Right lobe of liver (tissue), 6 donors: Measurements from ENCODE around the gene C4A. TPM values are rescaled to one million over a fixed set of nuclear protein-coding genes. Genes with fewer than 3 reads are reported as not detected.
A peak's percentile ranks its signal among the peaks of the same experiment; 100 is the strongest.

ENCODE experiments used
- ATAC-seq, 4 donors: fragments of 200-7000 bp; cut with Tn5 transposase; one replicate each; pipeline ENCODE4 v1.9.1; 2020; ENCODE audit warnings: mild to moderate bottlenecking in 4 of 4, moderate library complexity in 4 of 4
- DNase-seq, 3 donors: peaks; one replicate each; pipeline ENCODE4 v3.0.0-alpha.2; 2020
- H3K27ac ChIP-seq, 3 donors: fragments of 200-600 bp; one replicate each; pipeline ENCODE4 v1.8.0; 2022
- H3K27me3 ChIP-seq, 2 donors: fragments of 200-600 bp; one replicate each; pipeline ENCODE4 v1.8.0; 2022
- H3K36me3 ChIP-seq, 4 donors: fragments of 200-600 bp; sonication (generic) in 1 of 4; one replicate each; pipeline versions ENCODE4 v1.5.1 to v1.8.0; 2017 to 2022; ENCODE audit warnings: control low read depth in 1 of 4
- H3K4me1 ChIP-seq, 4 donors: fragments of 200-600 bp; sonication (generic) in 1 of 4; one replicate each; pipeline versions ENCODE4 v1.5.1 to v1.8.0; 2017 to 2022; ENCODE audit warnings: control low read depth in 1 of 4
- H3K4me3 ChIP-seq, 3 donors: fragments of 200-600 bp; one replicate each; pipeline ENCODE4 v1.8.0; 2022
- H3K9me3 ChIP-seq, 4 donors: fragments of 200-600 bp; sonication (generic) in 1 of 4; one replicate each; pipeline versions ENCODE4 v1.5.1 to v1.8.0; 2017 to 2022; ENCODE audit warnings: control low read depth in 1 of 4
- POLR2A ChIP-seq: fragments of 450-650 bp; IDR thresholded peaks from one replicate; pipeline ENCODE4 v1.6.1; 2017; ENCODE audit warnings: antibody characterized with exemption, mild to moderate bottlenecking
- whole genome bisulfite sequencing: methylation state at CpG from one replicate; pipeline ENCODE4 v1.1.6; 2018; ENCODE audit warnings: low coverage, low lambda C conversion rate; ENCODE audit not compliant: insufficient coverage; ENCODE audit errors: missing lambda C conversion rate; 5-methylcytosine and 5-hydroxymethylcytosine counted together
- intact Hi-C, 2 donors: fragments of 100-400 bp; cut with DNase I; formaldehyde crosslinking; loops; one replicate each; pipeline versions ENCODE4 v1.11.2 to v1.14.1; 2022
- total RNA-seq, 6 experiments: library from RNA; depleted of rRNA in 2 of 6; stranded (reverse); fragments of >200 nt in 2 of 6; fragmentation: NEBNext Ultra II Directional in 3 of 6; extraction: Animal tissue kit (Norgen Biotek cat#: 25700) in 3 of 6; gene quantifications; one replicate each; pipeline versions ENCODE4 v1.1.0 to v1.2.4, GENCODE V29; 2016 to 2023
- TF ChIP-seq, protein P1 (sequence below), 4 donors: fragments of 200-600 bp in 3 of 4; fragments of 450-650 bp in 1 of 4; IDR thresholded peaks; one replicate each; pipeline versions ENCODE4 v1.5.1 to v1.8.0; 2016 to 2022; ENCODE audit warnings: antibody characterized with exemption in 4 of 4, mild to moderate bottlenecking in 2 of 4
- donor health status: DM: no; HTN: yes; CAD: no.
- donor health status: DM: no; HTN: no; CAD: no.
- donor health status: DM: no; HTN: no; CAD: no.
- donor health status: DM: no; HTN: yes; CAD: no.
- donor health status: DM: no; HTN: yes; CAD: no.

C4A gene
- total RNA-seq, 6 experiments from 2014 or later: 1,495 to 2,818 (median 2,205) TPM

DNA sequence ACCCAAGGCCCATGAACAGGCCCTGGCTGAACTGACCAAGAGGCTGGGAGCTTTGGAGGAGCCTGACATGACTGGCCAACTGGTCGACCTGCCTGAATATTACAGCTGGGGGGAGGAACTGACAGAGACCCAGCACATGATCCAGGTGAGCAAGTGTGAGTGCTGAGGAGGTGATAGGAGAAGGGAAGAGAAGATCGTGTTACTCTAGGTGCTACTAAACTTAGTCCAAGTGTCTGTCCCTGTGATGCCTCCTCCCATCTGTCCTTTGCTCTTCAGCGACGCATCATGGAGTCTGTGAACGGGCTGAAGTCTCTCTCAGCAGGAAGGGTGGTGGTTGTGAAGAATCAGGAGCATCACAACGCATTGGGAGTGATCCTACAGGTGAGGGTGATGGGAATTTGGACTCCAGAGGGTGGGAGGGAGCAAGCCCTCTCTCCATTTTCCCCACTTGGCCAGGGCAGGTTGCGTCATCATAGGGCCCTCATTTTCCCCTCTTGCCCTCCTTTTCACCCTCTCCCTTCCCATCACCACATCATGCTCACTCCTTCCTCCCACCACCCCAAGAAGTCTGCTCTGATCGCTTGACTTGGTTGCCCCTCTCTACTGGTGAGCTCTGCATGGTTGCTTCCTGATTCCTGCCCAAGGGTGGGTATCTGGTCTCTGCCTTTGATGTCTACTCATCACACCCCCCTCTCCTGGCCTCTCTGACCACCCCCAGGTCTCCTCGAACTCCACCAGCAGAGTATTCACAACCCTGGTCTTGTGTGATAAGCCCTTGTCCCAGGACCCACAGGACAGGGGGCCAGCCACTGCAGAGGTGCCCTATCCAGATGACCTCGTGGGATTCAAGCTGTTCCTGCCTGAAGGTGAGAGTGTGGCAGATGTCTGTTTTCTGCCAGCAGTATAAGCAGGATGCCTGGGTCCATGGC lies 14.6 kb upstream of the C4A start:
- peak in 1 of 3 donors; percentile 21 for DNase-seq

DNA sequence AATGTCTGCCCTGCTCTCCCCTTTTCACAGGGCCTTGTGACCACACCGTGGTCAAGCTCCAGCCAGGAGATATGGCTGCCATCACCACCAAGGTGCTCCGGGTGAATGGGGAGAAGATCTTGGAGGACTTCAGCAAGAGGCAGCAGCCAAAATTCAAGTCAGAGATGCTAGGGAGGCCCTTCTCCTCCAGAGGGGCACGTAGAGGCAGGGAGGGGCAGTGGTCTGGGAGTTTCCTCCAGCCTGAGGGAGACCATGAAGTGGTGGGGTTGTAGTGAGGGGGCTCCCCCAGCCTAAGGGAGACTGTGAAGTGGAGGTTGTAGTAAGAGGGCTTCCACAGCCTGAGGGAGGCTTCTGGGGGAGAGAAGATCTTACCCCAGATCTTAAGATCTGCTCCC lies 13.9 kb upstream of the C4A start:
- peak in 1 of 3 donors; percentile 19 for DNase-seq
- Histone ChIP-seq H3K27me3 (no peaks in the 10 kb centered on the region), H3K27ac (no peak overlapping the region), H3K9me3 (no peaks in the 10 kb centered on the region), H3K36me3 (peaks cover 15 to 58% (median 27%) of the 10 kb centered on the region in 4 donors), H3K4me3 (no peak overlapping the region), H3K4me1 (peaks cover 0 to 30% (median 10%) of the 10 kb centered on the region in 4 donors)
- intact Hi-C loops: no loop called here
- no CpG with 5 or more reads among the region's 3 CpGs for WGBS
- no peak for ATAC-seq
- no peak for TF ChIP-seq POLR2A
- TF ChIP-seq, protein P1, sequence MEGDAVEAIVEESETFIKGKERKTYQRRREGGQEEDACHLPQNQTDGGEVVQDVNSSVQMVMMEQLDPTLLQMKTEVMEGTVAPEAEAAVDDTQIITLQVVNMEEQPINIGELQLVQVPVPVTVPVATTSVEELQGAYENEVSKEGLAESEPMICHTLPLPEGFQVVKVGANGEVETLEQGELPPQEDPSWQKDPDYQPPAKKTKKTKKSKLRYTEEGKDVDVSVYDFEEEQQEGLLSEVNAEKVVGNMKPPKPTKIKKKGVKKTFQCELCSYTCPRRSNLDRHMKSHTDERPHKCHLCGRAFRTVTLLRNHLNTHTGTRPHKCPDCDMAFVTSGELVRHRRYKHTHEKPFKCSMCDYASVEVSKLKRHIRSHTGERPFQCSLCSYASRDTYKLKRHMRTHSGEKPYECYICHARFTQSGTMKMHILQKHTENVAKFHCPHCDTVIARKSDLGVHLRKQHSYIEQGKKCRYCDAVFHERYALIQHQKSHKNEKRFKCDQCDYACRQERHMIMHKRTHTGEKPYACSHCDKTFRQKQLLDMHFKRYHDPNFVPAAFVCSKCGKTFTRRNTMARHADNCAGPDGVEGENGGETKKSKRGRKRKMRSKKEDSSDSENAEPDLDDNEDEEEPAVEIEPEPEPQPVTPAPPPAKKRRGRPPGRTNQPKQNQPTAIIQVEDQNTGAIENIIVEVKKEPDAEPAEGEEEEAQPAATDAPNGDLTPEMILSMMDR (IDR thresholded peaks at IDR 0.05): no peak

More for the DNA sequence above, 14.6 kb upstream of the C4A start:
- H3K4me1 ChIP-seq: peaks cover 0 to 26% (median 8%) of the 10 kb centered on the region in 4 donors
- H3K36me3 ChIP-seq: peaks cover 15 to 65% (median 32%) of the 10 kb centered on the region in 4 donors
- no peak overlapping the region for H3K4me3 ChIP-seq
- no peaks in the 10 kb centered on the region for H3K9me3 ChIP-seq
- ATAC-seq: no peak
- WGBS: 80% methylated on average over 8 of the region's 10 CpGs
- intact Hi-C loops: no loop called here
- H3K27ac ChIP-seq: no peak overlapping the region
- TF ChIP-seq POLR2A: no peak
- TF ChIP-seq, protein P1 (IDR thresholded peaks at IDR 0.05): no peak
- no peaks in the 10 kb centered on the region for H3K27me3 ChIP-seq

DNA sequence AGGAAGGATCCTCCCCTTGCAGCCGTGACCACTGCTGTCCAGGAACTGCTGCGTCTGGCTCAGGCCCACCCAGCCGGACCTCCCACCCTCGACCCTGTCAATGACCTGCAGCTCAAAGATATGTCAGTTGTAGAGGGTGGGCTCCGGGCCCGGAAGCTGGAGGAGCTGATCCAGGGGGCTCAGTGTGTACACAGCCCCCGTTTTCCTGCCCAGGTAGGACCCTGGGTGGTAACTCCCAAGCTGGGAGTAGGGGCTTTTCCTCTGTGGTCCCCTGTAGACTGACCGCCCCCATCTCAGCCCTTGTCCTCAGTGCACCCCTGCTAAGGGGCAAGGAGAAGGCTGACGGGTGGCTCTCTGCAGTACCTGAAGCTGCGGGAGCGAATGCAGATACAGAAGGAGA lies 13.5 kb upstream of the C4A start:
- TF ChIP-seq POLR2A: no peak
- TF ChIP-seq, protein P1 (IDR thresholded peaks at IDR 0.05): no peak
- Histone ChIP-seq H3K27ac (no peak overlapping the region), H3K4me3 (no peak overlapping the region), H3K4me1 (peaks cover 0 to 34% (median 12%) of the 10 kb centered on the region in 4 donors), H3K9me3 (no peaks in the 10 kb centered on the region), H3K27me3 (no peaks in the 10 kb centered on the region), H3K36me3 (peaks cover 15 to 55% (median 26%) of the 10 kb centered on the region in 4 donors)
- 100% methylated on average over 4 of the region's 11 CpGs for WGBS
- ATAC-seq: no peak
- intact Hi-C loops: no loop called here
- peak in 1 of 3 donors; percentile 45 for DNase-seq

DNA sequence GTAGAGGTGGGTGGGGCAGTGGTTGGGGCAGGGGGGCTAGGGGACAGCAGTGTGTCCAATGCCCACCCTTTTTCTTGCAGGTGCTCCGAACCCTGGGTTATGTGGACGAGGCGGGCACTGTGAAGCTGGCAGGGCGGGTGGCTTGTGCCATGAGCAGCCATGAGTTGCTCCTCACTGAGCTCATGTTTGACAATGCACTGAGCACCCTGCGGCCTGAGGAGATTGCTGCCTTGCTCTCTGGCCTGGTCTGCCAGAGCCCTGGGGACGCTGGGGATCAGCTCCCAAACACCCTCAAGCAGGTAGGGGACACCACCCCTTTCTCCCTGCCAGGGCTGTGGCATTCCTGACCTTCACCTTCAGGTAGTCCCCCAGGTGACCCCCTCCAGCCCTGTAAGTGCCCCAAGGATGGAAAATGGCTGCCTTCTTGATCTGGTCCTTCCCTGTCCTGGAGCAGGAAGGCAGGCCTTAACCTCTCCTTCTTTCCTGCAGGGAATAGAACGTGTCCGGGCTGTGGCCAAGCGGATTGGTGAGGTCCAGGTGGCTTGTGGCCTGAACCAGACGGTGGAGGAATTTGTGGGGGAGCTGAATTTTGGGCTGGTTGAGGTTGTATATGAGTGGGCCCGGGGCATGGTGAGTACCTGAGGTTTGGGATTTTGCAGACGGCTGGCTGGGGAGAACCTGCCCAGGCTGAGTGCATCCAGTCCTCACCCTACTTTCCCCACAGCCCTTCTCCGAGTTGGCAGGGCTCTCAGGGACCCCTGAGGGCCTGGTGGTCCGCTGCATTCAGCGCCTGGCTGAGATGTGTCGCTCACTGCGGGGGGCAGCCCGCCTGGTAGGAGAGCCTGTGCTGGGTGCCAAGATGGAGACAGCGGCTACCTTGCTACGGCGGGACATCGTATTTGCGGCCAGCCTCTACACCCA lies 12.8 kb upstream of the C4A start:
- H3K36me3 ChIP-seq: peaks cover 15 to 48% (median 21%) of the 10 kb centered on the region in 4 donors
- intact Hi-C loops: no loop called here
- TF ChIP-seq, protein P1 (IDR thresholded peaks at IDR 0.05): no peak
- no peak for TF ChIP-seq POLR2A
- H3K27ac ChIP-seq: no peak overlapping the region
- no peaks in the 10 kb centered on the region for H3K27me3 ChIP-seq
- no peak overlapping the region for H3K4me3 ChIP-seq
- DNase-seq: peak in 1 of 3 donors; percentile 48
- 81% methylated on average over 5 of the region's 23 CpGs for WGBS
- no peaks in the 10 kb centered on the region for H3K9me3 ChIP-seq
- no peak for ATAC-seq
- peaks cover 0 to 38% (median 14%) of the 10 kb centered on the region in 4 donors for H3K4me1 ChIP-seq
